Rectal smooth muscle tissue (tissue), 1 donor: ENCODE measurements around the gene DIP2B.

Source experiments
- H3K27ac ChIP-seq: one replicate; pipeline ENCODE4 v1.7.0; 2013; ENCODE audit warnings: low read depth, low read length, inconsistent platforms
- H3K27me3 ChIP-seq: one replicate; pipeline ENCODE4 v1.7.0; 2013; ENCODE audit warnings: low read length; ENCODE audit not compliant: control insufficient read depth, insufficient read depth
- H3K36me3 ChIP-seq: one replicate; pipeline ENCODE4 v1.7.0; 2013; ENCODE audit warnings: low read length; ENCODE audit not compliant: control insufficient read depth, insufficient read depth
- H3K4me1 ChIP-seq: one replicate; pipeline ENCODE4 v1.7.0; 2013; ENCODE audit warnings: low read length; ENCODE audit not compliant: control insufficient read depth, insufficient read depth
- H3K4me3 ChIP-seq: one replicate; pipeline ENCODE4 v1.7.0; 2013; ENCODE audit warnings: low read length
- H3K9ac ChIP-seq: one replicate; pipeline ENCODE4 v1.7.0; 2013; ENCODE audit warnings: low read length

DIP2B gene

GRCh38 chr12:50728417-50728816, 223.6 kb downstream of the DIP2B start:
- peaks cover 43% of the 10 kb centered on the region for H3K36me3 ChIP-seq
- H3K27ac ChIP-seq: no peak overlapping the region
- no peak overlapping the region for H3K9ac ChIP-seq
- no peak overlapping the region for H3K4me3 ChIP-seq
- no peaks in the 10 kb centered on the region for H3K4me1 ChIP-seq
- H3K27me3 ChIP-seq: no peaks in the 10 kb centered on the region

- no peaks in the 10 kb centered on the region for H3K27me3 ChIP-seq
- no peak overlapping the region for H3K27ac ChIP-seq
- H3K4me1 ChIP-seq: no peaks in the 10 kb centered on the region
- peaks cover 41% of the 10 kb centered on the region for H3K36me3 ChIP-seq
- H3K4me3 ChIP-seq: no peak overlapping the region
- no peak overlapping the region for H3K9ac ChIP-seq
These were observed 224.1 kb downstream of the DIP2B start for GRCh38 chr12:50728841-50729240.

- H3K4me3 ChIP-seq: no peak overlapping the region
- no peak overlapping the region for H3K27ac ChIP-seq
- H3K9ac ChIP-seq: no peak overlapping the region
- no peaks in the 10 kb centered on the region for H3K4me1 ChIP-seq
- peaks cover 28% of the 10 kb centered on the region for H3K36me3 ChIP-seq
- no peaks in the 10 kb centered on the region for H3K27me3 ChIP-seq
These were observed 227.8 kb downstream of the DIP2B start for GRCh38 chr12:50732591-50732990.

- Histone ChIP-seq H3K4me1 (no peaks in the 10 kb centered on the region), H3K36me3 (peaks cover 25% of the 10 kb centered on the region), H3K4me3 (no peak overlapping the region), H3K27ac (no peak overlapping the region), H3K9ac (no peak overlapping the region), H3K27me3 (no peaks in the 10 kb centered on the region)
These were observed 228.9 kb downstream of the DIP2B start for GRCh38 chr12:50733706-50734105.

GRCh38 chr12:50734409-50735263, 229.9 kb downstream of the DIP2B start:
- Histone ChIP-seq H3K27ac (no peak overlapping the region), H3K27me3 (no peaks in the 10 kb centered on the region), H3K4me1 (no peaks in the 10 kb centered on the region), H3K36me3 (peaks cover 21% of the 10 kb centered on the region), H3K9ac (no peak overlapping the region), H3K4me3 (no peak overlapping the region)

GRCh38 chr12:50739611-50740010, 234.8 kb downstream of the DIP2B start:
- Histone ChIP-seq H3K9ac (no peak overlapping the region), H3K36me3 (peaks cover 23% of the 10 kb centered on the region), H3K27me3 (no peaks in the 10 kb centered on the region), H3K4me3 (no peak overlapping the region), H3K27ac (no peak overlapping the region), H3K4me1 (no peaks in the 10 kb centered on the region)

- H3K4me1 ChIP-seq: no peaks in the 10 kb centered on the region
- H3K4me3 ChIP-seq: no peak overlapping the region
- H3K27ac ChIP-seq: no peak overlapping the region
- peaks cover 25% of the 10 kb centered on the region for H3K36me3 ChIP-seq
- no peak overlapping the region for H3K9ac ChIP-seq
- no peaks in the 10 kb centered on the region for H3K27me3 ChIP-seq
These were observed 235.5 kb downstream of the DIP2B start for GRCh38 chr12:50740307-50740706.

GRCh38 chr12:50742776-50743175, 238.0 kb downstream of the DIP2B start:
- Histone ChIP-seq H3K4me1 (no peaks in the 10 kb centered on the region), H3K27me3 (no peaks in the 10 kb centered on the region), H3K9ac (no peak overlapping the region), H3K36me3 (peaks cover 27% of the 10 kb centered on the region), H3K4me3 (no peak overlapping the region), H3K27ac (no peak overlapping the region)

- no peak overlapping the region for H3K4me3 ChIP-seq
- no peaks in the 10 kb centered on the region for H3K4me1 ChIP-seq
- no peak overlapping the region for H3K9ac ChIP-seq
- no peaks in the 10 kb centered on the region for H3K27me3 ChIP-seq
- no peak overlapping the region for H3K27ac ChIP-seq
- H3K36me3 ChIP-seq: peaks cover 20% of the 10 kb centered on the region
These were observed 241.1 kb downstream of the DIP2B start for GRCh38 chr12:50745861-50746260.

GRCh38 chr12:50746431-50746830, 241.6 kb downstream of the DIP2B start:
- Histone ChIP-seq H3K9ac (no peak overlapping the region), H3K27ac (no peak overlapping the region), H3K4me3 (no peak overlapping the region), H3K27me3 (no peaks in the 10 kb centered on the region), H3K4me1 (no peaks in the 10 kb centered on the region), H3K36me3 (peaks cover 19% of the 10 kb centered on the region)

- no peak overlapping the region for H3K9ac ChIP-seq
- H3K36me3 ChIP-seq: peaks cover 15% of the 10 kb centered on the region
- no peaks in the 10 kb centered on the region for H3K4me1 ChIP-seq
- no peak overlapping the region for H3K27ac ChIP-seq
- no peaks in the 10 kb centered on the region for H3K27me3 ChIP-seq
- no peak overlapping the region for H3K4me3 ChIP-seq
These were observed 243.0 kb downstream of the DIP2B start for GRCh38 chr12:50747817-50748216.

- H3K36me3 ChIP-seq: peaks cover 13% of the 10 kb centered on the region
- H3K27me3 ChIP-seq: no peaks in the 10 kb centered on the region
- no peak overlapping the region for H3K9ac ChIP-seq
- no peak overlapping the region for H3K27ac ChIP-seq
- no peak overlapping the region for H3K4me3 ChIP-seq
- no peaks in the 10 kb centered on the region for H3K4me1 ChIP-seq
These were observed 244.7 kb downstream of the DIP2B start for GRCh38 chr12:50749459-50749882.

- peaks cover 10% of the 10 kb centered on the region for H3K36me3 ChIP-seq
- no peak overlapping the region for H3K27ac ChIP-seq
- H3K4me3 ChIP-seq: no peak overlapping the region
These were observed 245.6 kb downstream of the DIP2B start for GRCh38 chr12:50750366-50750765.

More at GRCh38 chr12:50750366-50750765, 245.6 kb downstream of the DIP2B start:
- H3K4me1 ChIP-seq: no peaks in the 10 kb centered on the region
- no peaks in the 10 kb centered on the region for H3K27me3 ChIP-seq
- no peak overlapping the region for H3K9ac ChIP-seq
